GM12875 (cell line): ENCODE results near the gene MPPED2.

Source experiments
- H3K4me3 ChIP-seq: one replicate; pipeline ENCODE4 v1.5.1; 2011; ENCODE audit warnings: low read depth, low read length, control low read depth
- CTCF ChIP-seq: IDR thresholded peaks from 2 replicates; pipeline ENCODE4 v1.5.1; 2011; ENCODE audit warnings: low read depth, mild to moderate bottlenecking, control low read depth, inconsistent platforms, low read length, moderate library complexity, borderline replicate concordance; ENCODE audit not compliant: insufficient read depth

Gene MPPED2

GRCh38 chr11:30511408-30511807 lies 74.7 kb downstream of the MPPED2 start:
- TF ChIP-seq CTCF = no peak
- H3K4me3 ChIP-seq = no peak overlapping the region

- H3K4me3 ChIP-seq = no peak overlapping the region
- TF ChIP-seq CTCF = no peak
Observed at GRCh38 chr11:30510750-30511149, 75.4 kb downstream of the MPPED2 start.

GRCh38 chr11:30509364-30509763 lies 76.8 kb downstream of the MPPED2 start:
- no peak overlapping the region for H3K4me3 ChIP-seq
- TF ChIP-seq CTCF = no peak

- no peak for TF ChIP-seq CTCF
Observed at GRCh38 chr11:30508594-30508993, 77.6 kb downstream of the MPPED2 start.

GRCh38 chr11:30505603-30506002 lies 80.5 kb downstream of the MPPED2 start:
- no peak for TF ChIP-seq CTCF
- no peak overlapping the region for H3K4me3 ChIP-seq

More at GRCh38 chr11:30508594-30508993, 77.6 kb downstream of the MPPED2 start:
- H3K4me3 ChIP-seq = no peak overlapping the region

GRCh38 chr11:30504468-30504867 lies 81.7 kb downstream of the MPPED2 start:
- no peak for TF ChIP-seq CTCF
- H3K4me3 ChIP-seq = no peak overlapping the region

GRCh38 chr11:30503156-30503555 lies 83.0 kb downstream of the MPPED2 start:
- no peak for TF ChIP-seq CTCF

More at GRCh38 chr11:30503156-30503555, 83.0 kb downstream of the MPPED2 start:
- no peak overlapping the region for H3K4me3 ChIP-seq
